Nephron (organoid): ENCODE results near the gene PRKCA.

Experiments used
- H3K27ac Mint-ChIP-seq, 3 experiments: 2 replicates each; pipeline ENCODE4 v1.8.0; 2020; ENCODE audit warnings: mixed read lengths in 3 of 3, mild to moderate bottlenecking in 2 of 3, moderate library complexity in 1 of 3
- H3K27me3 Mint-ChIP-seq: 2 replicates; pipeline ENCODE4 v1.8.0; 2021; ENCODE audit warnings: low read depth, mild to moderate bottlenecking, moderate library complexity, mixed read lengths
- H3K36me3 Mint-ChIP-seq: 2 replicates; pipeline ENCODE4 v1.8.0; 2020; ENCODE audit warnings: low read depth, mixed read lengths
- H3K4me1 Mint-ChIP-seq: 2 replicates; pipeline ENCODE4 v1.8.0; 2020; ENCODE audit warnings: mixed read lengths
- H3K4me3 Mint-ChIP-seq, 3 experiments: 2 replicates each; pipeline ENCODE4 v1.8.0; 2020; ENCODE audit warnings: mild to moderate bottlenecking in 3 of 3, mixed read lengths in 3 of 3, moderate library complexity in 2 of 3
- H3K9me3 Mint-ChIP-seq: 2 replicates; pipeline ENCODE4 v1.8.0; 2020; ENCODE audit warnings: mixed read lengths
- TF ChIP-seq, protein P1 (sequence below), 3 experiments: fragments of 200-600 bp; sonication (generic); IDR thresholded peaks; one replicate each; pipeline ENCODE4 v1.5.0; 2021; ENCODE audit warnings: antibody characterized with exemption in 3 of 3; ENCODE audit not compliant: unreplicated experiment in 3 of 3

Gene PRKCA

DNA sequence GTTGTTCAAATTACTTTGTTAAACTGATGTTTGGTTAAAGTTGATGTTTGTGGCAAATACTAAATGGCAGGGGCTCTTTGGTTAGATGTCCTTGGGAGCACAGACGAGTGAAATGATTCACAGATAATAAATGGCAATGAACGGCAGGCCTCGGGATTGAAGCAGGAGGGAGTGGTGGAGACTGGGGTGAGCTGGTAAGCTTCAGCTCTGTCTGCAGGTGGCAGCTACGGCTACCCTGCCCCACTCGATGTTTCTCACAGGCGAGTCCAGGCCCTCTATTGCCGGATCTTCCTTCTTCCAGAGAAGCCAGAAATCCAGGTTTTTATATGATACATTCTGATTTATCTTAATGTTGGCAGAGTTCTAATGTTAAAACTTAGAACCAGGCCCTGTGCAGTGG, 387.8 kb downstream of the PRKCA start:
- H3K4me3 Mint-ChIP-seq, result no peak overlapping the region
- H3K27ac Mint-ChIP-seq, result no peak overlapping the region
- TF ChIP-seq, protein P1, sequence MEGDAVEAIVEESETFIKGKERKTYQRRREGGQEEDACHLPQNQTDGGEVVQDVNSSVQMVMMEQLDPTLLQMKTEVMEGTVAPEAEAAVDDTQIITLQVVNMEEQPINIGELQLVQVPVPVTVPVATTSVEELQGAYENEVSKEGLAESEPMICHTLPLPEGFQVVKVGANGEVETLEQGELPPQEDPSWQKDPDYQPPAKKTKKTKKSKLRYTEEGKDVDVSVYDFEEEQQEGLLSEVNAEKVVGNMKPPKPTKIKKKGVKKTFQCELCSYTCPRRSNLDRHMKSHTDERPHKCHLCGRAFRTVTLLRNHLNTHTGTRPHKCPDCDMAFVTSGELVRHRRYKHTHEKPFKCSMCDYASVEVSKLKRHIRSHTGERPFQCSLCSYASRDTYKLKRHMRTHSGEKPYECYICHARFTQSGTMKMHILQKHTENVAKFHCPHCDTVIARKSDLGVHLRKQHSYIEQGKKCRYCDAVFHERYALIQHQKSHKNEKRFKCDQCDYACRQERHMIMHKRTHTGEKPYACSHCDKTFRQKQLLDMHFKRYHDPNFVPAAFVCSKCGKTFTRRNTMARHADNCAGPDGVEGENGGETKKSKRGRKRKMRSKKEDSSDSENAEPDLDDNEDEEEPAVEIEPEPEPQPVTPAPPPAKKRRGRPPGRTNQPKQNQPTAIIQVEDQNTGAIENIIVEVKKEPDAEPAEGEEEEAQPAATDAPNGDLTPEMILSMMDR (IDR thresholded peaks at IDR 0.05; ENCODE audit: unreplicated experiment in 3 of 3), result no peak
- H3K4me1 Mint-ChIP-seq, result peaks cover 27% of the 10 kb centered on the region
- H3K27me3 Mint-ChIP-seq, result peaks cover 7% of the 10 kb centered on the region
- no peaks in the 10 kb centered on the region for H3K9me3 Mint-ChIP-seq
- H3K36me3 Mint-ChIP-seq, result peaks cover 29% of the 10 kb centered on the region

DNA sequence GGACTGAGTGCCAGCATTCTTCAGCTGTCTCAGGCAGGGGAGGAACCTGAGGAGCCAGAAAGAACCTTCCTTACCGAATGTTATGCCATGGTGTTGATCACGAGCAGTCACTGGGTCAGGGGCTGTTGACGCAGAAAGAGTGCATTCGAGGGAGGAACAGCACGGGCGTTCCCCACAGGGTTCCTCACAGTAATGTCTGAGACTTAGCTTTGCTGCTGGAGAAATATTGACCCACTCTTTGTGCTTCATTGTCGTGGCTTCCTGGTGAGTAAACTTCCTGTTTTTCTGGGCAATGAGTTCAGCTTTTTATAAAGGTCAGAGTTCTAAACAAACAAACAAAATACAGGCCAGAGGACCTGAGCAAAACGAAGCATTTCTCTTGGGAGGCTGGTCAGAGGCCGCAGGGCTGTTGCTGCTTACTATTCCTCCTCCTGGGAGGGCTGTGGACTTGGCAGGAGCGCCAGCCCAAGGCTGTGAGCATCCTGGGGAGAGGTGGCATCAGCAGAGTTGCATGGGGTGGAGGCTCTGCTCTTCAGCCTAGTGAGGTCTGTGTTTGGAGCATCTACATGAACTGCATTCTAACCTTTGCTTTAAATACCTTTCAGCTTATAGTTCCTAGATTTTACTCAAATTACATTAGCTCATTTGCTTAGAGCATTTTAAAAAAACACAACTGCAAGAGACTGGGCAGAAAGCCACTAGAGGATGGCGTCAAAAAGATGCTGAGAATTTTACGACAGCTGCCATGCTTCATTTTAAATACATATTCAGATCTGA, 389.4 kb downstream of the PRKCA start:
- Mint-ChIP-seq H3K36me3 (peaks cover 36% of the 10 kb centered on the region), H3K27ac (peak overlapping the region in 2 of 3 experiments; percentile 45 to 56), H3K27me3 (peaks cover 8% of the 10 kb centered on the region), H3K4me1 (peaks cover 25% of the 10 kb centered on the region), H3K4me3 (no peak overlapping the region), H3K9me3 (peaks cover 3% of the 10 kb centered on the region)
- TF ChIP-seq, protein P1 (IDR thresholded peaks at IDR 0.05; ENCODE audit: unreplicated experiment in 3 of 3), result no peak

DNA sequence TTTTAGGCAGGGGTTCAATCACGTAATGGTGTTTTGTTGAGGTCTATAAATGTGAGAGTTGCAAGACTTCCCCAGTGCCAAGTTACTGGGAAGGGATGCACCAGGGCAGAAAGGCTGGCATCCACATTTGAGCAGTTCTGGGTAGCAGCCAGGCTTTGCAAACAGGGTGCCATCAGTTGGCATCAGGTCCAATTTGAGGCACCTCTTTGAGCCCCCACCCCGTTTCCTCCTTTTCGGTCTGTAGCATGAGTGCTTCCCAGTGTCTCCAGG, 389.9 kb downstream of the PRKCA start:
- TF ChIP-seq, protein P1 (IDR thresholded peaks at IDR 0.05; ENCODE audit: unreplicated experiment in 3 of 3), result no peak
- Mint-ChIP-seq H3K27ac (peak overlapping the region in 2 of 3 experiments; percentile 45 to 56), H3K27me3 (peaks cover 11% of the 10 kb centered on the region), H3K4me1 (peaks cover 25% of the 10 kb centered on the region), H3K36me3 (peaks cover 41% of the 10 kb centered on the region), H3K9me3 (peaks cover 7% of the 10 kb centered on the region), H3K4me3 (no peak overlapping the region)

DNA sequence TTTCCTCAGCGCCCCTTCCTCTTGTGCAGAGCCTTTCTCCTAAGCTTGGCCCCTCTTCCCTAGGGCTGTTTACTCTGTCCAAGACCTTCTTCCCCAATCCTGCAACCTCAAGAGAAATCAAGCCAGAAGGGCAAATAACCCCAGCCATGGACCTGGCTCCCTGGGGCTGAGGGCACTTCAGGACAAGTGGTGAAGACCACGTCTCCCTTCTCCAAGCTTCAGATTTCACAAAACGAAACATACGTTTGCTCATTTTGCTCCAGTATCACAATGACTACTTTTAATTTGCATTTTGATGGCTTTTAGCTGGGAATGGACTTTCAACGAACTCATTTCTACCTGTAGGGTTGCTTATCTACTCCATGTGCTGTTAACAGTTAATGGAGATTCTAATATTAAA, 392.7 kb downstream of the PRKCA start:
- Mint-ChIP-seq H3K9me3 (peaks cover 18% of the 10 kb centered on the region), H3K36me3 (peaks cover 45% of the 10 kb centered on the region), H3K4me1 (peaks cover 17% of the 10 kb centered on the region), H3K27me3 (peaks cover 11% of the 10 kb centered on the region), H3K4me3 (no peak overlapping the region), H3K27ac (peak overlapping the region in 1 of 3 experiments; percentile 25)
- TF ChIP-seq, protein P1 (IDR thresholded peaks at IDR 0.05; ENCODE audit: unreplicated experiment in 3 of 3), result no peak

DNA sequence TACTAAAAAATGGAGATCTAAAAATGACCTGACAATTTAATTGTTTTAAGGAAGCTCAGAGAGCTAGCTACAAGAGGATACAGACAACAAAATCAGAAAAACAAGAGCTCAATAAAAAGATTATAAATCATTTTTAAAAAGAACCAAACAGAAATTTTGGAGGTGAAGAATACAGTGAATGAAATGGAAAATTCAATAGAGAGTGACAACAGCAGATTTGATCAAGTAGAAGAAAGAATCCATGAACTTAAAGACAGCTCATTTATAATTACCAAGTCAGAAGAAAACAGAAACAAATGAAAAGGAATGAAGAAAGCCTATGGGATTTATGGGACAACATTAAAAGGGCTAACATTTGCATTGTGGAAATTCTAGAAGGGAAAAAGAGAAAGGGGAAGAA, 395.9 kb downstream of the PRKCA start:
- TF ChIP-seq, protein P1 (IDR thresholded peaks at IDR 0.05; ENCODE audit: unreplicated experiment in 3 of 3), result no peak
- no peak overlapping the region for H3K27ac Mint-ChIP-seq
- H3K36me3 Mint-ChIP-seq, result peaks cover 39% of the 10 kb centered on the region
- H3K27me3 Mint-ChIP-seq, result peaks cover 4% of the 10 kb centered on the region
- H3K4me3 Mint-ChIP-seq, result no peak overlapping the region
- H3K9me3 Mint-ChIP-seq, result peaks cover 18% of the 10 kb centered on the region
- H3K4me1 Mint-ChIP-seq, result no peaks in the 10 kb centered on the region

DNA sequence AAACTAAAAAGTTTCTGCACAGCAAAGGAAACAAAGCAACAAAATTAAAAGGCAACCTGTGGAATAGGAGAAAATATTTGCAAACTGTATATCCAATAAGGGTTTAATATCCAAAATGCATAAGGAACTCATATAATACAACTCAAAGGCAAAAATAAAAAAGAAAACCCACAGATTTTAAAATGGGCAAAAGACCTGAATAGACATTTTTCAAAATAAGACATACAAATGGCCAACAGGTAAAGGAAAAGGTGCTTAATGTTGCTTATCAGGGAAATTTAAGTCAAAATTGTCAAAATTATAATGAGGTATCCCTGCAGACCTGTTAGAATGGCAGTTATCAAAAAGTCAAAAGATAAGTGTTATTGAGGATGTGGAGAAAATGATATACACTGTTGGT, 399.0 kb downstream of the PRKCA start:
- TF ChIP-seq, protein P1 (IDR thresholded peaks at IDR 0.05; ENCODE audit: unreplicated experiment in 3 of 3), result no peak
- Mint-ChIP-seq H3K4me3 (no peak overlapping the region), H3K4me1 (no peaks in the 10 kb centered on the region), H3K27me3 (peaks cover 4% of the 10 kb centered on the region), H3K27ac (no peak overlapping the region), H3K36me3 (peaks cover 32% of the 10 kb centered on the region), H3K9me3 (peaks cover 16% of the 10 kb centered on the region)
